OCI-LY7 (cell line): ENCODE data around the gene PKN1.

Experiments
- CTCF ChIP-seq: fragments of 200-600 bp; sonication (generic); conservative IDR thresholded peaks from 2 replicates; pipeline ENCODE4 v1.5.1; 2014; ENCODE audit warnings: mild to moderate bottlenecking, antibody characterized with exemption, low read length, moderate library complexity, mixed read lengths
- EZH2phosphoT487 ChIP-seq: fragments of 200-600 bp; sonication (generic); IDR thresholded peaks from 2 replicates; pipeline ENCODE4 v1.6.1; 2018; ENCODE audit warnings: low read depth, borderline replicate concordance, mild to moderate bottlenecking, mixed run types, antibody characterized with exemption, low read length, moderate library complexity, mixed read lengths

- no peak for TF ChIP-seq CTCF
- TF ChIP-seq EZH2phosphoT487: no peak
Measured at GRCh38 chr19:14476327-14476672, 43.2 kb downstream of the PKN1 start.
